Spinal cord (tissue), 10 donors: Measurements from ENCODE around the gene FAM107B. TPM values are rescaled to one million over a fixed set of nuclear protein-coding genes. Genes with fewer than 3 reads are reported as not detected.
A peak's percentile ranks its signal among the peaks of the same experiment; 100 is the strongest.

Experiments
- DNase-seq, 6 donors: peaks; one replicate each; pipeline versions ENCODE4 v3.0.0 to v3.0.0-alpha.2; 2013 to 2015; ENCODE audit warnings: low spot score in 6 of 6, low read depth in 4 of 6
- H3K27ac ChIP-seq: one replicate; pipeline ENCODE4 v1.5.1; 2013; ENCODE audit warnings: low read depth, low read length, control low read depth
- H3K27me3 ChIP-seq: one replicate; pipeline ENCODE4 v1.6.1; 2013; ENCODE audit warnings: low read length; ENCODE audit not compliant: control insufficient read depth, insufficient read depth
- H3K36me3 ChIP-seq: one replicate; pipeline ENCODE4 v1.6.1; 2013; ENCODE audit warnings: low read length; ENCODE audit not compliant: control insufficient read depth, insufficient read depth
- H3K4me1 ChIP-seq: one replicate; pipeline ENCODE4 v1.6.1; 2013; ENCODE audit warnings: low read length; ENCODE audit not compliant: control insufficient read depth, insufficient read depth
- H3K4me3 ChIP-seq: one replicate; pipeline ENCODE4 v1.5.1; 2013; ENCODE audit warnings: low read depth, low read length, control low read depth
- H3K9me3 ChIP-seq: one replicate; pipeline ENCODE4 v1.6.1; 2013; ENCODE audit warnings: low read length; ENCODE audit not compliant: control insufficient read depth, insufficient read depth
- WGBS: methylation state at CpG from one replicate; pipeline ENCODE4 v1.1.5; 2013; ENCODE audit warnings: missing lambda C conversion rate; ENCODE audit not compliant: insufficient coverage; 5-methylcytosine and 5-hydroxymethylcytosine counted together
- polyA plus RNA-seq, 2 donors: library from polyadenylated mRNA; unstranded; fragments of 120-200 nt; gene quantifications; one replicate each; pipeline ENCODE4 v1.2.1, GENCODE V29; 2013; ENCODE audit not compliant: insufficient read length in 2 of 2
- total RNA-seq, 2 donors: library from RNA; depleted of rRNA in 1 of 2; stranded (reverse); fragments of 120-200 nt in 1 of 2; fragments of >200 nt in 1 of 2; gene quantifications; one replicate each; pipeline versions ENCODE4 v1.2.3 to v1.2.4, GENCODE V29; 2013 to 2014
- donor health status: healthy.

FAM107B gene
- total and polyA plus RNA-seq, 4 donors = 36.4 to 56.9 (median 47.1) TPM

DNA sequence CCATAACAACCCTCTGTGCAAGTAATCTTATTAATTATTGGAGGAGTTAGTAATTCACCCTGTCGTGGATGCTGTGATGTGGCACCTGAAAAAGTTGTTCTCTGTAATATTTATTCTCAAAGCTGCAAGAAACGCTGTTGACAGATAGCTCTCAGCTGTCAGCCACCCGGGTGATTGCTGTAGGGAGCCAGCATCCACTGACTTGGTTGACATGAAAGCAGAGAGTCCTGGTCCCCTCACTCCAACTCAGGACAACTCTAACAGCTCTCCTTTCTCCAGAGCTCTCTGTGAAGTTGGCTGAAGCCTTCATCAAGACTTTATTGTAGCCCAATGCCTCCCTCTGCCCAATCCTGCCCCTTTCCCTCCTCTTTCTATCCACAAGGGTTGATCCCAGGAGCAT lies 98.0 kb downstream of the FAM107B start:
- WGBS = 82% methylated on average over 2 of the region's 3 CpGs
- H3K4me3 ChIP-seq = no peak overlapping the region
- no peaks in the 10 kb centered on the region for H3K4me1 ChIP-seq
- no peaks in the 10 kb centered on the region for H3K27me3 ChIP-seq
- H3K27ac ChIP-seq = no peak overlapping the region
- DNase-seq = no peak
- no peaks in the 10 kb centered on the region for H3K36me3 ChIP-seq
- H3K9me3 ChIP-seq = no peaks in the 10 kb centered on the region

DNA sequence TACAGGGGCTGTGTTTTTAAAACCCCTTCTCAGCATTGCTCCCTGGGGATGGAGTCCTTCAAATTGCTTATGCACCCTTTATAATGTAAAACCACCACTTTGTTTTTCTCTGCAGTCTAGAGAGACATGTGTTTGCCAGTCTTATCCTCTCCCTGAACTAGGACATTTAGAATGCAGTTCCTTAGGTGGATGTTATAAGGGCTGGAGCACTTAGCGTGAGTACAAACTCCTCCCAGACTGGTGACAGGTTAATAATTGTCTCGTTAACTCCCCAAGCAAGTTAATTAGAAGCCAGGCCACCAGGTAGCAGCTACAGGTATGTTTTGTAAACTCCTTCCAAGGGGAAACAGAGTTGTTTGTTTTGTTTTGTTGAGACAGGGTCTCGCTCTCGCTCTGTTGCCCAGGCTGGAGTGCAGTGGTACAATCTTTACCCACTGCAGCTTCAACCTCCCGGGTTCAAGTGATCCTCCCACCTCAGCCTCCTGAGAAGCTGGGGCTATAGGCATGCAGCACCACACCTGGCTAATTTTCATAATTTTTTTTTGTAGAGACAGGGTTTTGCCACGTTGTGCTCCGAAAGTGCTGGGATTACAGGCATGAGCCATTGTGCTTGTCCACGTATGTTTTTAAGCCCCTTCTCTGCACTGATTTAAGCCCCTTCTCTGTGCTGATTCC lies 100.2 kb downstream of the FAM107B start:
- WGBS = 82% methylated on average over 4 of the region's 8 CpGs
- no peak overlapping the region for H3K4me3 ChIP-seq
- H3K4me1 ChIP-seq = peaks cover 7% of the 10 kb centered on the region
- H3K9me3 ChIP-seq = no peaks in the 10 kb centered on the region
- H3K27ac ChIP-seq = no peak overlapping the region
- no peaks in the 10 kb centered on the region for H3K27me3 ChIP-seq
- no peaks in the 10 kb centered on the region for H3K36me3 ChIP-seq
- DNase-seq = no peak

DNA sequence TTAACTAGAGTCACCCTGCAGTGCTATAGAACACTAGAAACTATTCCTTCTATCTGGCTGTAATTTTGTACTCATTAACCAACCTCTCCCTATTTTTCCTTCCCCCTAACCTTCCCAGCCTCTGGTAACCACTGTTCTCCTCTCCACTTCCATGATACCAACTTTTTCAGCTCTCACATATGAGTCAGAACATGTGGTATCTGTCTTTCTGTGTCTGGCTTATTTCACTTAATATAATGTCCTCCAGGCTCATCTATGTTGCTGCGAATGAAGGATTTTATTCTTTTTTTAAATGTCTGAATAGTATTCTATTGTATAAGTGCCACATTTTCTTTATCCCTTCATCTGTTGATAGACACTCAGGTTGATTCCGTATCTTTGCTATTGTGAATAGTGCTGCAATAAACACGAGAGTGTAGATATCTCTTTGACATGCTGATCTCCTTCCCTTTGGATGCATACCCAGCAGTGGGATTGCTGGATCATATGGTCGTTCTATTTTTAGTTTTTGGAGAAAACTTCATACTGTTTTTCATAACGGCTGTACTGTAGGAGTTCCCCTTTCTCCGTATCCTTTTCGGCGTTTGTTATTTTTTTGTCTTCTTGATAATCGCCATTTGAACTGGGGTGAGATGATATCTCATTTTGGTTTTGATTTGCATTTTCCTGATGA lies 101.4 kb downstream of the FAM107B start:
- Histone ChIP-seq H3K27ac (no peak overlapping the region), H3K36me3 (no peaks in the 10 kb centered on the region), H3K4me3 (no peak overlapping the region), H3K27me3 (no peaks in the 10 kb centered on the region), H3K9me3 (no peaks in the 10 kb centered on the region), H3K4me1 (peaks cover 7% of the 10 kb centered on the region)
- peak in 1 of 6 donors; percentile 58 for DNase-seq
- 57% methylated on average over 2 of the region's 9 CpGs for WGBS

DNA sequence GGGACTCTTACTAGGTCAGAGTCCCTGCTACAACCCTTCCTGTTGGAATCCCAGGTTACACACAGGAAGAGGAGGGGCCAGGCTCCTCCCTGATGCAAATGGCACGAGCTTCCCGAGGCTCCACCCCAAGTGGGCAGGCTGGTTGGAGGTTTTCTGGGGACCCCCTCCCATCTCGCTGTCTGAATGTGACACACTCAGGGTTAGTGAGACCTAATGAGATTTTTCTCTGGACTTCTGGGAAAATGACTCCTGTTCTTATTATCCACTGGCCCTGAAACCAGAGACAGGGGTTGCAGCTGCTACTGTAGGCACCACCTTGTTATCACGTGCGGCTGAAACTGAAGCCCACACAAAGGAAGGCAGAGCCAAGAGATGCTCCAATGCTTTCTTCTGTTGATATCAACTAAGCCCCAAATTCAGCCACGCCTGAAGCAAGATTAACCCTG lies 103.3 kb downstream of the FAM107B start:
- Histone ChIP-seq H3K4me1 (peaks cover 7% of the 10 kb centered on the region), H3K27ac (peak overlapping the region; percentile 43), H3K27me3 (no peaks in the 10 kb centered on the region), H3K4me3 (no peak overlapping the region), H3K36me3 (no peaks in the 10 kb centered on the region), H3K9me3 (no peaks in the 10 kb centered on the region)
- 92% methylated on average over 3 of the region's 6 CpGs for WGBS
- DNase-seq = no peak

DNA sequence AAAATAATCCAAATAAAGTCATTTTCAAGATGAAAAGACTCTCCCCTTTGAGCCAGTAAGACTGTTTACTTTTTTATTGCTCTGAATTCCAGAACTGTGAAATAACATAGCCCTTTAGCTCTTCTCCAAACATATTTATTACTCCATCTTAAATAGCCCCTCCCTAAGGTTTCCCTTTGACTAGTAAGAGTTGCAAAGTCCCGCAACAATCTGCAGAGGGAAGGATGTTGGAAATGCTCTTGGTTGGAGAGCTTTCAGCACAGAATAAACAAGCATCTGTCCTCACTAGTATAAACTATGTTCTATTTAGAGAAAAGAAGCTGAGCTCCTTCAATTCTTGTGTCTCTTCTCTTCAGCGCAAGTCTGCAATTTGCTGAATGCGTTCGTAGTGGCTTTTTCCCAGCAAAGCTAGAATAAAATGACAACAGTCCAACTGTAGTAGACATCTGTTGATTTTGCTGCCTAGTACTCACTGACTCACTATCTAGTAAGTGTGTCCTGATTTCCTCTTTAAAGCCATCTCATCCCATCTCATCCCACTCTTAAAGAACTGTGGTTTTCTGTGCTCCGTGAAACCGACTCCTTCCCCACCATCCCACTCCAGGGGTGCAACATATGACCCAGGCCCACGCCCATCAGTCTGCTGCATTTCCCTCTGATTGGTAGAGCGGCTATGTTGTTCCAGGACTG lies 104.0 kb downstream of the FAM107B start:
- Histone ChIP-seq H3K4me1 (peaks cover 7% of the 10 kb centered on the region), H3K27ac (peak overlapping the region; percentile 43), H3K9me3 (no peaks in the 10 kb centered on the region), H3K36me3 (no peaks in the 10 kb centered on the region), H3K27me3 (no peaks in the 10 kb centered on the region), H3K4me3 (no peak overlapping the region)
- WGBS = 84% methylated on average over 4 of the region's 8 CpGs
- DNase-seq = peak in 2 of 6 donors; percentile 43 to 87

DNA sequence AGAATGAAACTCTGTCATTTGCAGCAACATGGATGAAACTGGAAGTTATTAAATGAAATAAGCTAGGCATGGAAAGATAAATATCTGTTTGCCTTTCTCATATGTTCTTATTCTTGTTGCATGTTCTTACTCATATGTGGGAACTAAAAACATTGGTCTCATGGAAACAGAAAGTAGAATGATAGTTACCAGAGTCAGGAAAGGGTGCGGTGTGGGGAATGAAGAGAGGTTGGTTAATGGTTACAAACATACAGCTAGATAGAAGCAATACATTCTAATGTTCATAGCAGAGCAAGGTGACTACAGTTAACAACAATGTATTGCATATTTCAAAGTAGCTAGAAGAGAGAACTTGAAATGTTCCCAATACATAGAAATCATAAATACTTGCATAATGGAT lies 105.1 kb downstream of the FAM107B start:
- H3K4me1 ChIP-seq = peaks cover 7% of the 10 kb centered on the region
- no CpG with 5 or more reads among the region's 1 CpG for WGBS
- no peaks in the 10 kb centered on the region for H3K9me3 ChIP-seq
- H3K27ac ChIP-seq = no peak overlapping the region
- no peak for DNase-seq
- H3K27me3 ChIP-seq = no peaks in the 10 kb centered on the region
- H3K4me3 ChIP-seq = no peak overlapping the region
- no peaks in the 10 kb centered on the region for H3K36me3 ChIP-seq

DNA sequence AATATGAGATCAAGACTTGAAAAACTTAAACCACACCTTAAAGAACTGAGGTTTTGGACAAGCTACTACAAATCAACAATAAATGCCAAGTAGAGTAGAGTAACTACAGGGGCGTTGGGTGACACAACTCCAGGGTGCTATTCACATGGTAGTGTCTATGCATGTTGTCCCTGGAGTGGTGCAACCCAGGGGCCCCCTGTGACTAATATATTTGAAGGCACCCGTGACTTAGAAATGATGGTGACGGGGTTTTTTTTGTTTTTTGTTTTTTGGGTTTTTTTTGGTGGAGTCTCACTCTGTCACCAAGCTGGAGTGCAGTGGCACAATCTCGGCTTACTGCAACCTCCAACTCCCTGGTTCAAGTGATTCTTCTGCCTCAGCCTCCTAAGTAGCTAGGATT lies 106.9 kb downstream of the FAM107B start:
- Histone ChIP-seq H3K9me3 (no peaks in the 10 kb centered on the region), H3K36me3 (no peaks in the 10 kb centered on the region), H3K4me3 (no peak overlapping the region), H3K27me3 (no peaks in the 10 kb centered on the region), H3K27ac (no peak overlapping the region), H3K4me1 (peaks cover 7% of the 10 kb centered on the region)
- no peak for DNase-seq
- 100% methylated on average over 3 of the region's 4 CpGs for WGBS

DNA sequence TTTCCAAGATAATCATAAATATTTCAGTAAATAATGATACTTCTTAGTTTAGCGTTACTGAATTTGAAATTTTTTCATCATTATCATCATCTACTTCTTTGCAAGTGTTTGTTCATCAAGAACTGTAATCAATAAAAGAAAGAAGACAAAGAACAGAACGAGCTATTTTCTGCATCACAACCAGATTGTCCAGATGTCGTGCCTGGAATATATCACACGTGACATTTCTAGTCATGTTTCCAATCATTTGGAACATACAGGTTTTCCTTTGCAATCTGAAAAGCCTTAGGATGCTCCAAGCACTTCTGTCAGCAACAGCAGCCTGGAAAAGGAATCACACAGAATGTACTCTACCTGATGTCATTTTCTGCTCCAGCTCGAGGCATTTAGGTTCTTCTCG lies 107.4 kb downstream of the FAM107B start:
- H3K9me3 ChIP-seq = no peaks in the 10 kb centered on the region
- no peaks in the 10 kb centered on the region for H3K36me3 ChIP-seq
- no peak overlapping the region for H3K4me3 ChIP-seq
- H3K27ac ChIP-seq = no peak overlapping the region
- 90% methylated on average over 3 of the region's 6 CpGs for WGBS
- peak in 1 of 6 donors; percentile 42 for DNase-seq
- H3K27me3 ChIP-seq = no peaks in the 10 kb centered on the region
- peaks cover 7% of the 10 kb centered on the region for H3K4me1 ChIP-seq

DNA sequence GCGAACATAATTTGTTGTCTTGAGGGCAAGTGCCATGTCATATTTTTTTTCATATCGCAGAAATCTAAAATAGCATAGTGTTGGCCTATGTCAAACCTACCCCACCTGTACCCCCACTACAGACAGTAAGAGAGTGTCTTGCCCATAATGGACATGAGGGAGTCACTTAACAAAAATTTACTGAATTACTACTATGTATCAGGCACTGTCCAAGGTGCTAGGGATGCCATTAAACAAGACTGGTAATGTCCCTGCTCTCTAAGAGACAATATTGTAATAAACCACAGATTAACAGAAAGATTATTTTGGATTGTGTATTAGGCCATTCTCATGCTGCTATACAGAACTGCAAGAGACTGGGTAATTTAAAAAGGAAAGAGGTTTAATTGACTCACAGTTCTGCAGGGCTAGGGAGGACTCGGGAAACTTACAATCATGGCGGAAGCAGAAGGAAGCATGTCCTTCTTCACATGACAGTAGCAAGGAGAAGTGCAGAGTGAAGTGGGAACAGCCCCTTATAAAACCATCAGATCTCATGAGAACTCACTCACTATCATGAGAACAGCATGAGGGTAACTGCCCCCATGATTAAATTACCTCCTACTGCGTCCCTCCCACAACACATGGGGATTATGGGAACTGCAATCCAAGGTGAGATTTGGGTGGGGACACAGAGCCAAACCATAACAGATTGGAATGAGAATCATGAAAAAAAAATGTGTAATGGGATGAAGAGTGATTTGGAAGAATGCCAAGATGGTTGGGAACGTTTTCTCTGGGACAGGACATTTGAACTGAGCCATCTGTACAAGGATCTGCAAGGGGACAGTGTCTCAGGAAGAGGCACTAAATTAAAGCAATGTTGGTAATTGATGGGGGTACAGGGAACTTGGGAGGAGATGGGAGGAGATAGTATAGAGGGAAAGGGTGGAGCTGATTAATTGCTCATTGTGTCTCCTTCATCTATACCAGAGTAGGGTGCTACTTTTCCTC lies 108.5 kb downstream of the FAM107B start:
- Histone ChIP-seq H3K4me3 (no peak overlapping the region), H3K9me3 (no peaks in the 10 kb centered on the region), H3K36me3 (no peaks in the 10 kb centered on the region), H3K27me3 (no peaks in the 10 kb centered on the region), H3K27ac (no peak overlapping the region), H3K4me1 (peaks cover 3% of the 10 kb centered on the region)
- no peak for DNase-seq
- WGBS = 70% methylated on average over 3 of the region's 6 CpGs
